Measurements from ENCODE around the gene OTUB2. TPM values are rescaled to one million over a fixed set of nuclear protein-coding genes. Genes with fewer than 3 reads are reported as not detected.

The OTUB2 gene
- total and polyA plus RNA-seq, 2 of the 8 experiments (the other 6 are each of a cell fraction or from before 2014, with no cell fraction given) = 2.2 to 4.2 TPM

DNA sequence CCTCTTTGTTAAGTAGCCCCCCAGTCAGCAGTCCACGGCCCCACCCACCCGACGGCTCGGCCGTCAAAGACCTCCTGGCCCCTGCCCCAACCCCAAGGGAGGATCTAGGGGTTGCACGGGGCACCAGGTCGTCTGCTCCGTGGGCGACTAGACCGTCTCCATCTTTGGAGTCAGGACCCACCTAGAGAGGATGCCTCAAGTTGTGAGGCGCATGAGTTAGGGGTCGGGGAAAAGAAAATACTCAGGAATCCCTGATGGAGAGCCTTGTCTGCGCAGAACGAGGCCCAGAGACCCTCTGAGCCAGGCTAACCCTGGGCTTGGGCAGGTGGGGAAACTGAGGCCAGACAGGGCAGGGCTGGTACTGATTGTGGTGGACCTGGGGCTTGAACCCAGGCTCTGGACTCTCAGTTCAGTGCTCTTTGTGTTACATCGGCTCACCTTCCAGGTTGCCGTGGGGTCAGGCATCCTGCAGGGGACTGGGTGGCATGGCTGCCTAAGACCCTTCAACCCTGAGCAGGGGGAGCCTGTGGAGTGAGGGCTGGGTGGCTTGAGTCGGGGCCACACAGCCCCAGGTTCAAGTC is 839 bp downstream of the OTUB2 start:
- CTCF ChIA-PET (ENCODE audit: partially characterized antibody) = interaction anchor here (1.5 to 3.9 kb wide), 4 partner anchors 9 to 115 kb away, joined by 4 to 23 read pairs (median 6); no protein-coding TSS in a partner anchor
- peaks cover 0 to 18% (median 9%) of the 10 kb centered on the region in 4 experiments; a peak in 4 of 7 replicates for H3K4me1 ChIP-seq (replicated peaks in 1 of 4; ENCODE audit: control insufficient read depth in 3 of 4, insufficient read depth in 4 of 4, low read length in 3 of 4)
- 0 out of 2 replicates have a peak overlapping the region, but pooled peaks have one; percentile 81 for H2BK15ac ChIP-seq (ENCODE audit: low read length)
- no peak overlapping the region for H4K8ac ChIP-seq (ENCODE audit: extremely low read depth, insufficient read depth, low read length)
- no peaks in the 10 kb centered on the region for H4K20me1 ChIP-seq (replicated peaks in 1 of 2; ENCODE audit: control insufficient read depth in 1 of 2, insufficient read depth in 2 of 2, low read length in 2 of 2)
- H3K23ac ChIP-seq (ENCODE audit: insufficient read length) = no peak overlapping the region
- H3K27me3 ChIP-seq (replicated peaks in 1 of 4; ENCODE audit: control insufficient read depth in 3 of 4, extremely low read depth in 1 of 4, insufficient read depth in 3 of 4, low read length in 3 of 4) = peaks cover 0 to 3% (median 3%) of the 10 kb centered on the region in 4 experiments; a peak in 2 of 7 replicates
- DNase-seq (ENCODE audit: low read depth in 1 of 2, low spot score in 2 of 2) (no peak), FAIRE-seq (no peak)
- H2BK20ac ChIP-seq (ENCODE audit: low read length) = no peak overlapping the region
- H3K9ac ChIP-seq (replicated peaks in 1 of 4; ENCODE audit: extremely low read depth in 1 of 4, low read depth in 3 of 4, low read length in 3 of 4) = no peak overlapping the region
- peak overlapping the region; percentile 32; the same call in 1 of the 2 replicates for H2AK5ac ChIP-seq (ENCODE audit: low read depth, low read length)
- H3K4ac ChIP-seq (replicated peaks; ENCODE audit: insufficient read length, low read depth, low read length) = no peak overlapping the region
- H4K5ac ChIP-seq (ENCODE audit: insufficient read length, low read depth, low read length) = no peak overlapping the region
- H3K9me3 ChIP-seq (ENCODE audit: insufficient read depth in 2 of 2, low read depth in 1 of 2, low read length in 1 of 2) = no peaks in the 10 kb centered on the region
- H4K91ac ChIP-seq (replicated peaks; ENCODE audit: insufficient read length, low read length) = no peak overlapping the region
- peaks cover 5% of the 10 kb centered on the region; the same call in 1 of the 2 replicates for H3K23me2 ChIP-seq (ENCODE audit: low read depth, low read length)
- H3K36me3 ChIP-seq (ENCODE audit: control insufficient read depth in 2 of 4, insufficient read depth in 4 of 4, low read length in 3 of 4) = no peaks in the 10 kb centered on the region
- no peak overlapping the region for H2BK5ac ChIP-seq (ENCODE audit: low read depth, low read length)
- H3K14ac ChIP-seq (ENCODE audit: insufficient read length) = no peak overlapping the region
- H3K27ac ChIP-seq (ENCODE audit: low read depth, low read length) = no peak overlapping the region
- H2BK12ac ChIP-seq (ENCODE audit: low read depth, low read length) = no peak overlapping the region
- H3K79me1 ChIP-seq (ENCODE audit: low read depth, low read length) = peaks cover 3% of the 10 kb centered on the region
- no peak overlapping the region for H2BK120ac ChIP-seq (replicated peaks; ENCODE audit: low read depth, low read length)
- TF ChIP-seq TAF7 (optimal IDR thresholded peaks at IDR 0.05; ENCODE audit: borderline replicate concordance, low read depth, low read length) (no peak), CTCF (IDR thresholded peaks at IDR 0.05; ENCODE audit: control extremely low read depth in 1 of 3, insufficient read depth in 1 of 3, low read depth in 1 of 3, low read length in 3 of 3) (no peak), RAD21 (IDR thresholded peaks at IDR 0.05 in 1 of 2, conservative IDR thresholded peaks at IDR 0.05 in 1 of 2; ENCODE audit: low read depth in 2 of 2, low read length in 2 of 2) (no peak), RXRA (IDR thresholded peaks at IDR 0.05; ENCODE audit: insufficient read depth, low read depth, low read length) (no peak)
- no peak overlapping the region for H2AFZ ChIP-seq (ENCODE audit: low read length)
- no peak overlapping the region for H3K18ac ChIP-seq (ENCODE audit: extremely low read depth, low read length)
- peak overlapping the region; percentile 64 to 75 for H3K4me2 ChIP-seq (ENCODE audit: insufficient read depth in 1 of 2, low read depth in 2 of 2, low read length in 2 of 2)
- 53% methylated on average over 17 of the region's 17 CpGs; no CpG with 5 or more reads in 1 of the 2 experiments for WGBS, 2 experiments (ENCODE audit: extremely low coverage in 1 of 2, insufficient coverage in 1 of 2, insufficient read length in 1 of 2, insufficient replicate concordance in 2 of 2, low coverage in 1 of 2, low lambda C conversion rate in 2 of 2, missing lambda C conversion rate in 1 of 2)
- peak overlapping the region; percentile 45 to 82 (median 56) for H3K4me3 ChIP-seq (ENCODE audit: extremely low read depth in 1 of 4, insufficient read depth in 2 of 4, low read depth in 3 of 4, low read length in 4 of 4)
- H3K79me2 ChIP-seq (ENCODE audit: control insufficient read depth in 1 of 2, insufficient read depth in 2 of 2, low read length in 2 of 2) = no peaks in the 10 kb centered on the region
- H3K56ac ChIP-seq (replicated peaks; ENCODE audit: insufficient read length, low read depth, low read length) = no peak overlapping the region
- POLR2A ChIA-PET (ENCODE audit: partially characterized antibody) = interaction anchor here (1.1 kb wide), 1 partner anchor 14 kb away, joined by 4 read pairs; no protein-coding TSS in a partner anchor

All from H1 (cell line).